ENCODE measurements around the gene APEX1.

- TF ChIP-seq EZH2 (IDR thresholded peaks at IDR 0.05; ENCODE audit: insufficient read depth, poor library complexity, severe bottlenecking) (no peak), EZH2phosphoT487 (IDR thresholded peaks at IDR 0.05; ENCODE audit: insufficient read depth, low read depth) (no peak)
Measured at GRCh38 chr14:20478894-20479293, 23.9 kb downstream of the APEX1 start.

Measured in GM23248 (cell line).